Fibroblast of lung (primary cell): ENCODE measurements around the gene OSGIN1. TPM values are rescaled to one million over a fixed set of nuclear protein-coding genes. Genes with fewer than 3 reads are reported as not detected.

Experiments used
- DNase-seq, 2 donors: peaks; one replicate each; pipeline versions ENCODE4 v3.0.0 to v3.0.0-alpha.2; 2010; ENCODE audit warnings: low read depth in 2 of 2
- H2AFZ ChIP-seq: 2 replicates; pipeline ENCODE4 v1.5.1; 2012; ENCODE audit warnings: low read length, control low read depth, inconsistent platforms
- H3K27ac ChIP-seq: 2 replicates; pipeline ENCODE4 v1.5.1; 2011; ENCODE audit warnings: low read length, control low read depth; ENCODE audit not compliant: insufficient read depth
- H3K27me3 ChIP-seq: 2 replicates; pipeline ENCODE4 v1.5.1; 2011; ENCODE audit warnings: mild to moderate bottlenecking, low read length; ENCODE audit not compliant: control insufficient read depth, insufficient read depth
- H3K36me3 ChIP-seq: 2 replicates; pipeline ENCODE4 v1.5.1; 2011; ENCODE audit warnings: low read length; ENCODE audit not compliant: control insufficient read depth, insufficient read depth
- H3K4me1 ChIP-seq: 2 replicates; pipeline ENCODE4 v1.5.1; 2011; ENCODE audit warnings: low read length; ENCODE audit not compliant: control insufficient read depth, insufficient read depth; ENCODE audit errors: extremely low read depth
- H3K4me2 ChIP-seq: 2 replicates; pipeline ENCODE4 v1.5.1; 2011; ENCODE audit warnings: low read length, control low read depth; ENCODE audit not compliant: insufficient read depth; ENCODE audit errors: extremely low read depth
- H3K4me3 ChIP-seq, 4 experiments: fragments of 200-600 bp in 1 of 4; sonication (generic) in 1 of 4; replicated peaks in 1 of 4; 2 replicates each; pipeline ENCODE4 v1.5.1; 2011 to 2016; ENCODE audit warnings: low read length in 4 of 4, low read depth in 3 of 4, mild to moderate bottlenecking in 3 of 4, control low read depth in 2 of 4, inconsistent platforms in 1 of 4, mixed read lengths in 1 of 4; ENCODE audit not compliant: insufficient read depth in 1 of 4; ENCODE audit errors: control extremely low read depth in 1 of 4
- H3K79me2 ChIP-seq: 2 replicates; pipeline ENCODE4 v1.5.1; 2012; ENCODE audit warnings: mild to moderate bottlenecking, low read length, inconsistent platforms; ENCODE audit not compliant: control insufficient read depth, insufficient read depth
- H3K9ac ChIP-seq: 2 replicates; pipeline ENCODE4 v1.5.1; 2011; ENCODE audit warnings: mild to moderate bottlenecking, low read length, control low read depth; ENCODE audit not compliant: insufficient read depth
- H3K9me3 ChIP-seq: 2 replicates; pipeline ENCODE4 v1.5.1; 2012; ENCODE audit warnings: low read depth, low read length; ENCODE audit not compliant: control insufficient read depth, insufficient read depth
- H4K20me1 ChIP-seq: 2 replicates; pipeline ENCODE4 v1.5.1; 2011; ENCODE audit warnings: low read length; ENCODE audit not compliant: control insufficient read depth, insufficient read depth; ENCODE audit errors: extremely low read depth
- EZH2 ChIP-seq: IDR thresholded peaks from 2 replicates; pipeline ENCODE4 v1.5.1; 2012; ENCODE audit warnings: low read length, control low read depth, mild to moderate bottlenecking; ENCODE audit errors: missing control alignments
- polyA plus RNA-seq, 2 donors: library from polyadenylated mRNA; depleted of rRNA in 1 of 2; stranded (reverse) in 1 of 2; unstranded in 1 of 2; fragments of >200 nt; gene quantifications; 2 replicates each; pipeline ENCODE4 v1.2.1, GENCODE V29; 2011 to 2012; ENCODE audit warnings: missing spikeins in 1 of 2
- total RNA-seq: library from RNA; depleted of rRNA; stranded (reverse); fragments of >200 nt; gene quantifications from 2 replicates; pipeline ENCODE4 v1.2.1, GENCODE V29; 2014
- TF ChIP-seq, protein P1 (sequence below), 2 donors: IDR thresholded peaks in 1 of 2; conservative IDR thresholded peaks in 1 of 2; 1 replicate in 1 of 2; 2 replicates in 1 of 2; pipeline ENCODE4 v1.5.1; 2011 to 2012; ENCODE audit warnings: low read length in 2 of 2, control low read depth in 1 of 2, inconsistent platforms in 1 of 2, low read depth in 1 of 2, mild to moderate bottlenecking in 1 of 2

The OSGIN1 gene
- total and polyA plus RNA-seq, 2 donors (not counting 1 experiment from before 2014, with no cell fraction given), result 2.1 to 6.6 TPM

GRCh38 chr16:83990492-83990891 is 37.5 kb downstream of the OSGIN1 start:
- peaks cover 2% of the 10 kb centered on the region for H3K4me1 ChIP-seq
- no peak for DNase-seq
- no peak overlapping the region for H3K9ac ChIP-seq
- no peaks in the 10 kb centered on the region for H3K36me3 ChIP-seq
- no peak for TF ChIP-seq EZH2
- TF ChIP-seq, protein P1, sequence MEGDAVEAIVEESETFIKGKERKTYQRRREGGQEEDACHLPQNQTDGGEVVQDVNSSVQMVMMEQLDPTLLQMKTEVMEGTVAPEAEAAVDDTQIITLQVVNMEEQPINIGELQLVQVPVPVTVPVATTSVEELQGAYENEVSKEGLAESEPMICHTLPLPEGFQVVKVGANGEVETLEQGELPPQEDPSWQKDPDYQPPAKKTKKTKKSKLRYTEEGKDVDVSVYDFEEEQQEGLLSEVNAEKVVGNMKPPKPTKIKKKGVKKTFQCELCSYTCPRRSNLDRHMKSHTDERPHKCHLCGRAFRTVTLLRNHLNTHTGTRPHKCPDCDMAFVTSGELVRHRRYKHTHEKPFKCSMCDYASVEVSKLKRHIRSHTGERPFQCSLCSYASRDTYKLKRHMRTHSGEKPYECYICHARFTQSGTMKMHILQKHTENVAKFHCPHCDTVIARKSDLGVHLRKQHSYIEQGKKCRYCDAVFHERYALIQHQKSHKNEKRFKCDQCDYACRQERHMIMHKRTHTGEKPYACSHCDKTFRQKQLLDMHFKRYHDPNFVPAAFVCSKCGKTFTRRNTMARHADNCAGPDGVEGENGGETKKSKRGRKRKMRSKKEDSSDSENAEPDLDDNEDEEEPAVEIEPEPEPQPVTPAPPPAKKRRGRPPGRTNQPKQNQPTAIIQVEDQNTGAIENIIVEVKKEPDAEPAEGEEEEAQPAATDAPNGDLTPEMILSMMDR (conservative IDR thresholded peaks at IDR 0.05 in 1 of 2, IDR thresholded peaks at IDR 0.05 in 1 of 2; ENCODE audit: low read depth in 1 of 2, low read length in 2 of 2), result no peak
- no peak overlapping the region for H3K27ac ChIP-seq
- no peaks in the 10 kb centered on the region for H4K20me1 ChIP-seq
- H3K9me3 ChIP-seq, result no peaks in the 10 kb centered on the region
- H3K4me3 ChIP-seq, result no peak overlapping the region
- no peak overlapping the region for H3K4me2 ChIP-seq
- peaks cover 7% of the 10 kb centered on the region for H3K27me3 ChIP-seq
- no peak overlapping the region for H2AFZ ChIP-seq
- H3K79me2 ChIP-seq, result no peaks in the 10 kb centered on the region

GRCh38 chr16:83992624-83993023 is 39.6 kb downstream of the OSGIN1 start:
- TF ChIP-seq, protein P1 (conservative IDR thresholded peaks at IDR 0.05 in 1 of 2, IDR thresholded peaks at IDR 0.05 in 1 of 2; ENCODE audit: low read depth in 1 of 2, low read length in 2 of 2), result no peak
- TF ChIP-seq EZH2, result no peak
- Histone ChIP-seq H3K9me3 (no peaks in the 10 kb centered on the region), H3K27me3 (peaks cover 7% of the 10 kb centered on the region), H3K4me2 (no peak overlapping the region), H2AFZ (no peak overlapping the region), H3K36me3 (no peaks in the 10 kb centered on the region), H3K79me2 (no peaks in the 10 kb centered on the region), H3K27ac (no peak overlapping the region), H4K20me1 (no peaks in the 10 kb centered on the region), H3K4me1 (peaks cover 2% of the 10 kb centered on the region), H3K4me3 (no peak overlapping the region), H3K9ac (no peak overlapping the region)
- DNase-seq, result peak; percentile 69 to 81

- H3K27ac ChIP-seq, result no peak overlapping the region
- no peak overlapping the region for H3K9ac ChIP-seq
- H3K4me3 ChIP-seq, result no peak overlapping the region
- H4K20me1 ChIP-seq, result no peaks in the 10 kb centered on the region
- no peak overlapping the region for H2AFZ ChIP-seq
- no peak for TF ChIP-seq EZH2
- TF ChIP-seq, protein P1 (conservative IDR thresholded peaks at IDR 0.05 in 1 of 2, IDR thresholded peaks at IDR 0.05 in 1 of 2; ENCODE audit: low read depth in 1 of 2, low read length in 2 of 2), result no peak
- peaks cover 5% of the 10 kb centered on the region for H3K27me3 ChIP-seq
- no peaks in the 10 kb centered on the region for H3K79me2 ChIP-seq
- H3K4me1 ChIP-seq, result peaks cover 2% of the 10 kb centered on the region
- peak; percentile 86 to 91 for DNase-seq
- no peak overlapping the region for H3K4me2 ChIP-seq
- H3K9me3 ChIP-seq, result no peaks in the 10 kb centered on the region
- H3K36me3 ChIP-seq, result no peaks in the 10 kb centered on the region
Measured at GRCh38 chr16:83994087-83994486, 41.0 kb downstream of the OSGIN1 start.
